Vagina (tissue), 2 donors: Measurements from ENCODE around the gene CPLX1. TPM values are rescaled to one million over a fixed set of nuclear protein-coding genes. Genes with fewer than 3 reads are reported as not detected.
"Not testable (repeated sequence)": the region's sequence is repeated elsewhere in the genome, so short reads cannot be mapped to it uniquely, and the experiment has no call there.

Experiments
- DNase-seq, 2 donors: peaks; one replicate each; pipeline ENCODE4 v3.0.0-alpha.2; 2017; ENCODE audit errors: extremely low spot score in 2 of 2
- H3K27ac ChIP-seq: fragments of 200-600 bp; sonication (generic); one replicate; pipeline ENCODE4 v1.5.1; 2019
- H3K27me3 ChIP-seq: fragments of 200-600 bp; sonication (generic); one replicate; pipeline ENCODE4 v1.5.1; 2019
- H3K36me3 ChIP-seq, 2 donors: fragments of 200-600 bp; sonication (generic); one replicate each; pipeline ENCODE4 v1.5.1; 2017 to 2019
- H3K4me1 ChIP-seq: fragments of 200-600 bp; sonication (generic); one replicate; pipeline ENCODE4 v1.5.1; 2019
- H3K4me3 ChIP-seq, 2 donors: fragments of 200-600 bp; sonication (generic); 1 replicate in 1 of 2; 2 replicates in 1 of 2; pipeline ENCODE4 v1.5.1; 2016 to 2019
- H3K9me3 ChIP-seq: fragments of 200-600 bp; sonication (generic); one replicate; pipeline ENCODE4 v1.5.1; 2019
- POLR2A ChIP-seq, 2 donors: fragments of 450-650 bp; IDR thresholded peaks; one replicate each; pipeline ENCODE4 v1.6.1; 2017; ENCODE audit warnings: antibody characterized with exemption in 2 of 2, mild to moderate bottlenecking in 2 of 2, moderate library complexity in 2 of 2
- POLR2AphosphoS5 ChIP-seq, 2 donors: sonication (generic); formaldehyde crosslinking; IDR thresholded peaks; one replicate each; pipeline ENCODE4 v1.9.0; 2017; ENCODE audit warnings: antibody characterized with exemption in 2 of 2, mild to moderate bottlenecking in 2 of 2, low read depth in 1 of 2; ENCODE audit not compliant: insufficient read depth in 1 of 2
- intact Hi-C: fragments of 100-400 bp; cut with DNase I; formaldehyde crosslinking; loops from one replicate; pipeline ENCODE4 v1.15.1; 2023
- total RNA-seq: library from RNA; depleted of rRNA; stranded (reverse); fragments of >200 nt; gene quantifications from one replicate; pipeline ENCODE4 v1.2.3, GENCODE V29; 2016
- TF ChIP-seq, protein P1 (sequence below), 3 experiments: fragments of 450-650 bp in 2 of 3; fragments of 200-600 bp in 1 of 3; sonication (generic) in 1 of 3; IDR thresholded peaks; one replicate each; pipeline ENCODE4 v1.5.1; 2017 to 2019; ENCODE audit warnings: antibody characterized with exemption in 3 of 3, mild to moderate bottlenecking in 2 of 3, moderate library complexity in 2 of 3

CPLX1 gene
- total RNA-seq, 1 donor from 2014 or later = 0.98 TPM

DNA sequence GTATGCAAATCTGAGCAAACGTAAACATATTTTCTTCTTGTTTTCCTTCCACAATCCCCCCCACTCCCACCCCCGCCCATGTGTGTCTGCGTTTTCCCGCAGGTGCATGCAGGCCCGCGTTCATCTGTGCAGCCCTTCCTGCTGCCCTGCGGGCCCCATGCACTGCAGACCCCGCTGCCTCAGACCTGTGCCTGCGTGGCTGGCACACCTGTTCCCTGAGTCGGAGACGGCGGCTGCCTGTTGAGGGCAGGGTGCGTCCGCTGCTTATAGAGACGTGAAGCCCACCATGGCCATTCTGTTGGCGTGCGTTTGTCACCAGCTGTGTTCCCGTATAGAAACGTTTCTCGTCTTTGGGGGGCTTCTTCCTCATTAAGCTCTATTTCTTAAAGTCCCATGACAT is 68.8 kb downstream of the CPLX1 start:
- Histone ChIP-seq H3K4me3 (no peak overlapping the region), H3K27me3 (no peaks in the 10 kb centered on the region), H3K4me1 (no peaks in the 10 kb centered on the region), H3K36me3 (peaks cover 0 to 29% of the 10 kb centered on the region in 2 donors), H3K9me3 (no peaks in the 10 kb centered on the region), H3K27ac (no peak overlapping the region)
- TF ChIP-seq, protein P1, sequence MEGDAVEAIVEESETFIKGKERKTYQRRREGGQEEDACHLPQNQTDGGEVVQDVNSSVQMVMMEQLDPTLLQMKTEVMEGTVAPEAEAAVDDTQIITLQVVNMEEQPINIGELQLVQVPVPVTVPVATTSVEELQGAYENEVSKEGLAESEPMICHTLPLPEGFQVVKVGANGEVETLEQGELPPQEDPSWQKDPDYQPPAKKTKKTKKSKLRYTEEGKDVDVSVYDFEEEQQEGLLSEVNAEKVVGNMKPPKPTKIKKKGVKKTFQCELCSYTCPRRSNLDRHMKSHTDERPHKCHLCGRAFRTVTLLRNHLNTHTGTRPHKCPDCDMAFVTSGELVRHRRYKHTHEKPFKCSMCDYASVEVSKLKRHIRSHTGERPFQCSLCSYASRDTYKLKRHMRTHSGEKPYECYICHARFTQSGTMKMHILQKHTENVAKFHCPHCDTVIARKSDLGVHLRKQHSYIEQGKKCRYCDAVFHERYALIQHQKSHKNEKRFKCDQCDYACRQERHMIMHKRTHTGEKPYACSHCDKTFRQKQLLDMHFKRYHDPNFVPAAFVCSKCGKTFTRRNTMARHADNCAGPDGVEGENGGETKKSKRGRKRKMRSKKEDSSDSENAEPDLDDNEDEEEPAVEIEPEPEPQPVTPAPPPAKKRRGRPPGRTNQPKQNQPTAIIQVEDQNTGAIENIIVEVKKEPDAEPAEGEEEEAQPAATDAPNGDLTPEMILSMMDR (IDR thresholded peaks at IDR 0.05) = no peak
- no peak for TF ChIP-seq POLR2A (IDR thresholded peaks at IDR 0.05)
- no peak for TF ChIP-seq POLR2AphosphoS5 (IDR thresholded peaks at IDR 0.05; ENCODE audit: insufficient read depth in 1 of 2, low read depth in 1 of 2)
- DNase-seq = no peak
- intact Hi-C loops = no loop called here

DNA sequence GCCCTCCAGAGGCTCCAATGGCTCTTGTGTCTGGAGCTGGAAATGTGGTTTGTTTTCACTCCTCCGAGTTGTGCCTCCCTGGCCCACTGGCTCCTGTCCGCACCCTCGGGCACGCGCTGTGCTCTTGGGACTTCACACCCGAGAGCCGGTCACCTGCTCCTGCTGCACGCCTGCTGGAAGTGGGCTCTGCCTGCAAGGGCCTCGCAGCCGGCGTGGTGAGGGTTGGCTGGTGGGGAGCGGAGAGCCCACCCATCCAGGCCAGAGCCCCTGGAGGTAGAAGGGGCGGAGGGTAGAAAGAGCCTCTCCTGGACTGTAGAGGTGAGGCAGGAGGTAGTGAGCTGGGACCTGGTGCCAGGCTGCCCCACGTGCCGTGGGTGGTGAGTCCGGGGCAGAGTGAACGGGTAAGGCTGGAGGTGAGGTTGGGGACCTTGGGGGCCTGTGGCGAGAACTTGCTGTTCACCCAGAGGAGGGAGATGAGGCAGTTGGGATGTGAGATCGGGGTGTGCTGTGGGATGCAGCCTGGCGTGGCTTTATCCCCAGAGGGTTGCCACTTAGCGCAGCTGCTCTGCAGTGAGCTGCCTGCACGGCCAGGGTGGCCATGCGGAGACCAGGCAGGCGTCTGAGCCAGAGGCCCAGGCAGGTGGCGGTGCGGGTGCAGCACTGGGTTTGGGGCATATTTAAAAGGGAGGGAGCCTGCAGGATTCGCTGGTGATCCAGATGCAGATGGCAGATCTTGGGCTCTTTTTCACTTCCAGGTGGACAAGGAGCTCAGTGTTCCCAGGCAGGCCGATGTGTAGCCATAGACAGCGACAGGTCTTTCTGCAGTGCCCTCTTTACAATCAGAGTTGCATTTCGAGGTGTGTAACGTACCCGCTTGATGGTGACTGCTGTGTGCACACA is 71.5 kb downstream of the CPLX1 start:
- H3K4me1 ChIP-seq = no peaks in the 10 kb centered on the region

DNA sequence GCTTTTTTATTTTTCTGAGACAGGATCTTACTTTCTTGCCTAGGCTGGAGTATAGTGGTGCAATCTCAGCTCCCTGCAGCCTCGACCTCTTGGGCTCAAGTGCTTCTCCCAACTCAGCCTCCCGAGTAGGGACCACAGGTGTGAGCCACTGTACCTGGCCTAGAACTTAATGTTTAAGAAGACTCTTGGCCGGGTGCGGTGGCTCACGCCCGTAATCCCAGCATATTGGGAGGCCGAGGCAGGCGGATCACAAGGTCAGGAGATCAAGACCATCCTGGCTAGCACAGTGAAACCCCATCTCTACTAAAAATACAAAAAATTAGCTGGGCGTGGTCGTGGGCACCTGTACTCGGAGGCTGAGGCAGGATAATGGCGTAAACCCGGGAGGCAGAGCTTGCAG is 72.7 kb downstream of the CPLX1 start:
- H3K36me3 ChIP-seq = peaks cover 0 to 22% of the 10 kb centered on the region in 2 donors
- H3K27me3 ChIP-seq, H3K4me1 ChIP-seq, intact Hi-C loops, DNase-seq, H3K4me3 ChIP-seq, H3K27ac ChIP-seq, H3K9me3 ChIP-seq: not testable (repeated sequence)

More for the DNA sequence above, 71.5 kb downstream of the CPLX1 start:
- H3K27ac ChIP-seq = no peak overlapping the region
- no peak for TF ChIP-seq POLR2AphosphoS5 (IDR thresholded peaks at IDR 0.05; ENCODE audit: insufficient read depth in 1 of 2, low read depth in 1 of 2)
- TF ChIP-seq, protein P1 (IDR thresholded peaks at IDR 0.05) = no peak
- TF ChIP-seq POLR2A (IDR thresholded peaks at IDR 0.05) = no peak
- H3K27me3 ChIP-seq = no peaks in the 10 kb centered on the region
- no peaks in the 10 kb centered on the region for H3K9me3 ChIP-seq
- intact Hi-C loops = no loop called here
- H3K36me3 ChIP-seq = peaks cover 0 to 15% of the 10 kb centered on the region in 2 donors
- no peak overlapping the region for H3K4me3 ChIP-seq
- no peak for DNase-seq

DNA sequence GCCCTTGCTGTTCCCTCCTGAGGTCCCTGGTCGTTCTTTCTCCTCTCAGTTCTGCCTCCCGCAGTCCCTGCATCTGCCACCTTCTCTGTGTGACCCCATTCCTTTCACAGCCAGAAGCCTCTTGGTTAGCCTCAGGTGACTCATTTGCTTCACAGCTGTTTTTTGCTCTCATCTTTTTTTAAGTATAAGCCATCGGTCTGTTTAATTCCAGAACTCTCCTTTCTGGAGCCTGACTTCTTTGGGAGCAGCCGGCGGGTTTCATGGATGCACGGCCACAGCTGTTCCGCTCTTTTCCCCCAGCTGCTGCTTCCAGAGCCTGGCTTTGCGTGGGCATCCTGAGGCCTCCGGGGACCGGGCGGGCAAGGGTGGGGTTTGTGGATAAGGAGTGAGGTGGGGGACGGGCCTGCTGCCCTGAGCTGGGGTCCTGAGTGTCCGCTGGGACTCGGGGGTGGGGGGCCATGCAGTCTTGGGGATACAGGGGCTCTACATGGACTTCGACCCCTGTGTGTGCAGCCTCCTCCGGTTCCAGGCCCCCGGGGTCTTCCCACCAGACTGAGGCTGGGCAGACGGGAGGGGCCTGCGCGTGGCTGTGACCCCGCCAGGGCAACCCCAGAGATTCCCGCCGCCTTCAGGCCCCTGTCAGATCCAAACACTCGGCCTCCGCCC is 73.6 kb downstream of the CPLX1 start:
- Histone ChIP-seq H3K4me3 (no peak overlapping the region), H3K4me1 (no peaks in the 10 kb centered on the region), H3K27ac (no peak overlapping the region), H3K27me3 (no peaks in the 10 kb centered on the region), H3K36me3 (peaks cover 0 to 28% of the 10 kb centered on the region in 2 donors), H3K9me3 (no peaks in the 10 kb centered on the region)
- DNase-seq = no peak
- intact Hi-C loops = no loop called here
- TF ChIP-seq POLR2A (IDR thresholded peaks at IDR 0.05) (no peak), POLR2AphosphoS5 (IDR thresholded peaks at IDR 0.05; ENCODE audit: insufficient read depth in 1 of 2, low read depth in 1 of 2) (no peak)
- TF ChIP-seq, protein P1 (IDR thresholded peaks at IDR 0.05) = no peak

DNA sequence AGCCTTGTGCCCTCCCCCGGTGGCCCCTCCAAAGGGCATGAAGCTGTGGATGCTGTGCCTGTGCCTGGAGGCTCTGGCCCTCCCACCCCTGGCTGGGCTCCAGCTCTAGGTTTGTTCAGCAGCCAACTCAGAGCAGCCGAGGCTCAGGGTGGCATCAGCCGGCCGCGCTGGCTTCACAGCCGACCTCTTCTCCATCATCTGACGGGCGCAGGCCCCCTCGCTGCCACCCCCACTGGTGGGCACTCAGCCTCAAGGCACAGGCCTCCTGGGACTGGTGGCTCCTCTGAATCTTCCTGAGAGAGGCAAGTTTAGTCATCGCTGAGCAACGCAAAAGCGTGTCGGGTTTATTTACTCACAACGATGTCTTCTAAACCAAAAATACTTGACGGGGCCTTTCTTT is 74.3 kb downstream of the CPLX1 start:
- Histone ChIP-seq H3K27me3 (no peaks in the 10 kb centered on the region), H3K9me3 (no peaks in the 10 kb centered on the region), H3K36me3 (peaks cover 0 to 27% of the 10 kb centered on the region in 2 donors), H3K4me1 (no peaks in the 10 kb centered on the region), H3K4me3 (no peak overlapping the region), H3K27ac (no peak overlapping the region)
- intact Hi-C loops = no loop called here
- TF ChIP-seq POLR2A (IDR thresholded peaks at IDR 0.05) (no peak), POLR2AphosphoS5 (IDR thresholded peaks at IDR 0.05; ENCODE audit: insufficient read depth in 1 of 2, low read depth in 1 of 2) (no peak)
- TF ChIP-seq, protein P1 (IDR thresholded peaks at IDR 0.05) = no peak
- DNase-seq = no peak
